DMS53 (cell line): ENCODE results near the gene UMAD1.
A peak's percentile ranks its signal among the peaks of the same experiment; 100 is the strongest.

Source experiments
- DNase-seq: peaks from one replicate; lab custom pipeline; 2025; lab: John Stamatoyannopoulos, UW

The UMAD1 gene

GRCh38 chr7:7882888-7883287 is 242.3 kb downstream of the UMAD1 start:
- no peak for DNase-seq

- DNase-seq = no peak
Observed at GRCh38 chr7:7883394-7883793, 242.8 kb downstream of the UMAD1 start.

- DNase-seq = no peak
Observed at GRCh38 chr7:7884855-7885254, 244.3 kb downstream of the UMAD1 start.

- DNase-seq = peak; percentile 14
Observed at GRCh38 chr7:7889791-7890568, 249.4 kb downstream of the UMAD1 start.

GRCh38 chr7:7895004-7895650 is 254.6 kb downstream of the UMAD1 start:
- DNase-seq = no peak

- DNase-seq = peak; percentile 76
Observed at GRCh38 chr7:7895754-7896153, 255.2 kb downstream of the UMAD1 start.

- no peak for DNase-seq
Observed at GRCh38 chr7:7897509-7897908, 257.0 kb downstream of the UMAD1 start.

GRCh38 chr7:7897949-7898515 is 257.5 kb downstream of the UMAD1 start:
- no peak for DNase-seq

- DNase-seq = no peak
Observed at GRCh38 chr7:7902845-7903244, 262.3 kb downstream of the UMAD1 start.

GRCh38 chr7:7907306-7907705 is 266.8 kb downstream of the UMAD1 start:
- no peak for DNase-seq

GRCh38 chr7:7908622-7909145 is 268.1 kb downstream of the UMAD1 start:
- no peak for DNase-seq

- DNase-seq = no peak
Observed at GRCh38 chr7:7909376-7909775, 268.8 kb downstream of the UMAD1 start.

GRCh38 chr7:7911369-7912123 is 271.0 kb downstream of the UMAD1 start:
- DNase-seq = no peak

GRCh38 chr7:7912937-7913336 is 272.4 kb downstream of the UMAD1 start:
- no peak for DNase-seq

GRCh38 chr7:7913504-7913903 is 273.0 kb downstream of the UMAD1 start:
- no peak for DNase-seq

- no peak for DNase-seq
Observed at GRCh38 chr7:7914547-7914946, 274.0 kb downstream of the UMAD1 start.

- no peak for DNase-seq
Observed at GRCh38 chr7:7916064-7916463, 275.5 kb downstream of the UMAD1 start.

GRCh38 chr7:7917593-7917992 is 277.0 kb downstream of the UMAD1 start:
- no peak for DNase-seq

- peak; percentile 19 for DNase-seq
Observed at GRCh38 chr7:7918736-7919448, 278.3 kb downstream of the UMAD1 start.

GRCh38 chr7:7919449-7919945 is 278.9 kb downstream of the UMAD1 start:
- DNase-seq = peak; percentile 36

GRCh38 chr7:7920056-7920455 is 279.5 kb downstream of the UMAD1 start:
- DNase-seq = peak; percentile 71
